HL-60 (cell line): ENCODE results near the gene CACNA1I.

Source experiments
- DNase-seq, 2 experiments: peaks; one replicate each; pipeline ENCODE4 v3.0.0-alpha.2; 2010 to 2020; ENCODE audit warnings: low read depth in 1 of 2, low spot score in 1 of 2
- H3K27ac ChIP-seq: fragments of 250-450 bp; sonication (Bioruptor Pico); replicated peaks from 2 replicates; pipeline ENCODE4 v1.5.1; 2020; ENCODE audit warnings: mild to moderate bottlenecking, moderate library complexity
- H3K27me3 ChIP-seq: fragments of 250-450 bp; sonication (Bioruptor Pico); 2 replicates; pipeline ENCODE4 v1.5.1; 2021; ENCODE audit warnings: mild to moderate bottlenecking, moderate library complexity; ENCODE audit not compliant: insufficient read depth, poor library complexity, severe bottlenecking
- H3K4me3 ChIP-seq: replicated peaks from 2 replicates; pipeline ENCODE4 v1.5.1; 2011; ENCODE audit warnings: mild to moderate bottlenecking, control low read depth, low read length; ENCODE audit not compliant: insufficient read depth
- GABPA ChIP-seq: IDR thresholded peaks from 2 replicates; pipeline ENCODE4 v1.6.1; 2012; ENCODE audit warnings: low read depth
- POLR2AphosphoS5 ChIP-seq: IDR thresholded peaks from 2 replicates; pipeline ENCODE4 v1.6.1; 2012; ENCODE audit warnings: low read depth
- SPI1 ChIP-seq: IDR thresholded peaks from 2 replicates; pipeline ENCODE4 v1.6.1; 2012; ENCODE audit warnings: low read depth, mild to moderate bottlenecking, borderline replicate concordance
- TF ChIP-seq, protein P1 (sequence below): IDR thresholded peaks from one replicate; pipeline ENCODE4 v1.5.1; 2011; ENCODE audit warnings: low read length, control low read depth, inconsistent platforms; ENCODE audit not compliant: insufficient read depth
- TF ChIP-seq, protein P2 (sequence below): IDR thresholded peaks from 2 replicates; pipeline ENCODE4 v1.6.1; 2012; ENCODE audit warnings: low read depth; ENCODE audit not compliant: insufficient replicate concordance

The CACNA1I gene

DNA sequence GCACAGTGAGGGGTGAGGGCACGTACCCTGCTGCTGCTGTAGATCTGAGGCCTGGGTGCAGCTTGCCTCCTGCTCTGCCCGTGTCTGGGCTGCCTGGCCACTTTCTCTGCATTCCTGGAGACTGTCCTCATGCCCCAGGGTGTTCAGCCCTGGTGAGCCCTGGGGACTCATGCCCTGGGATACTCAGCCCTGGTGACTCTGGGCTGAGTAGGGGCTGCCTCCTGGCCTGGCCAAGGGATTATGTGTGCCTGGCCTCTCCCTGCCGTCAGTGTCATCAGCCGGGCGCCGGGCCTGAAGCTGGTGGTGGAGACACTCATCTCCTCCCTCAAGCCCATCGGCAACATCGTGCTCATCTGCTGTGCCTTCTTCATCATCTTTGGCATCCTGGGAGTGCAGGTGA is 94.7 kb downstream of the CACNA1I start:
- no peak for DNase-seq
- TF ChIP-seq, protein P1, sequence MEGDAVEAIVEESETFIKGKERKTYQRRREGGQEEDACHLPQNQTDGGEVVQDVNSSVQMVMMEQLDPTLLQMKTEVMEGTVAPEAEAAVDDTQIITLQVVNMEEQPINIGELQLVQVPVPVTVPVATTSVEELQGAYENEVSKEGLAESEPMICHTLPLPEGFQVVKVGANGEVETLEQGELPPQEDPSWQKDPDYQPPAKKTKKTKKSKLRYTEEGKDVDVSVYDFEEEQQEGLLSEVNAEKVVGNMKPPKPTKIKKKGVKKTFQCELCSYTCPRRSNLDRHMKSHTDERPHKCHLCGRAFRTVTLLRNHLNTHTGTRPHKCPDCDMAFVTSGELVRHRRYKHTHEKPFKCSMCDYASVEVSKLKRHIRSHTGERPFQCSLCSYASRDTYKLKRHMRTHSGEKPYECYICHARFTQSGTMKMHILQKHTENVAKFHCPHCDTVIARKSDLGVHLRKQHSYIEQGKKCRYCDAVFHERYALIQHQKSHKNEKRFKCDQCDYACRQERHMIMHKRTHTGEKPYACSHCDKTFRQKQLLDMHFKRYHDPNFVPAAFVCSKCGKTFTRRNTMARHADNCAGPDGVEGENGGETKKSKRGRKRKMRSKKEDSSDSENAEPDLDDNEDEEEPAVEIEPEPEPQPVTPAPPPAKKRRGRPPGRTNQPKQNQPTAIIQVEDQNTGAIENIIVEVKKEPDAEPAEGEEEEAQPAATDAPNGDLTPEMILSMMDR: no peak
- TF ChIP-seq SPI1 (no peak), GABPA (no peak), POLR2AphosphoS5 (no peak)
- TF ChIP-seq, protein P2, sequence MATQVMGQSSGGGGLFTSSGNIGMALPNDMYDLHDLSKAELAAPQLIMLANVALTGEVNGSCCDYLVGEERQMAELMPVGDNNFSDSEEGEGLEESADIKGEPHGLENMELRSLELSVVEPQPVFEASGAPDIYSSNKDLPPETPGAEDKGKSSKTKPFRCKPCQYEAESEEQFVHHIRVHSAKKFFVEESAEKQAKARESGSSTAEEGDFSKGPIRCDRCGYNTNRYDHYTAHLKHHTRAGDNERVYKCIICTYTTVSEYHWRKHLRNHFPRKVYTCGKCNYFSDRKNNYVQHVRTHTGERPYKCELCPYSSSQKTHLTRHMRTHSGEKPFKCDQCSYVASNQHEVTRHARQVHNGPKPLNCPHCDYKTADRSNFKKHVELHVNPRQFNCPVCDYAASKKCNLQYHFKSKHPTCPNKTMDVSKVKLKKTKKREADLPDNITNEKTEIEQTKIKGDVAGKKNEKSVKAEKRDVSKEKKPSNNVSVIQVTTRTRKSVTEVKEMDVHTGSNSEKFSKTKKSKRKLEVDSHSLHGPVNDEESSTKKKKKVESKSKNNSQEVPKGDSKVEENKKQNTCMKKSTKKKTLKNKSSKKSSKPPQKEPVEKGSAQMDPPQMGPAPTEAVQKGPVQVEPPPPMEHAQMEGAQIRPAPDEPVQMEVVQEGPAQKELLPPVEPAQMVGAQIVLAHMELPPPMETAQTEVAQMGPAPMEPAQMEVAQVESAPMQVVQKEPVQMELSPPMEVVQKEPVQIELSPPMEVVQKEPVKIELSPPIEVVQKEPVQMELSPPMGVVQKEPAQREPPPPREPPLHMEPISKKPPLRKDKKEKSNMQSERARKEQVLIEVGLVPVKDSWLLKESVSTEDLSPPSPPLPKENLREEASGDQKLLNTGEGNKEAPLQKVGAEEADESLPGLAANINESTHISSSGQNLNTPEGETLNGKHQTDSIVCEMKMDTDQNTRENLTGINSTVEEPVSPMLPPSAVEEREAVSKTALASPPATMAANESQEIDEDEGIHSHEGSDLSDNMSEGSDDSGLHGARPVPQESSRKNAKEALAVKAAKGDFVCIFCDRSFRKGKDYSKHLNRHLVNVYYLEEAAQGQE: no peak
- H3K27me3 ChIP-seq: peaks cover 27% of the 10 kb centered on the region
- H3K27ac ChIP-seq: no peak overlapping the region
- H3K4me3 ChIP-seq: no peak overlapping the region

DNA sequence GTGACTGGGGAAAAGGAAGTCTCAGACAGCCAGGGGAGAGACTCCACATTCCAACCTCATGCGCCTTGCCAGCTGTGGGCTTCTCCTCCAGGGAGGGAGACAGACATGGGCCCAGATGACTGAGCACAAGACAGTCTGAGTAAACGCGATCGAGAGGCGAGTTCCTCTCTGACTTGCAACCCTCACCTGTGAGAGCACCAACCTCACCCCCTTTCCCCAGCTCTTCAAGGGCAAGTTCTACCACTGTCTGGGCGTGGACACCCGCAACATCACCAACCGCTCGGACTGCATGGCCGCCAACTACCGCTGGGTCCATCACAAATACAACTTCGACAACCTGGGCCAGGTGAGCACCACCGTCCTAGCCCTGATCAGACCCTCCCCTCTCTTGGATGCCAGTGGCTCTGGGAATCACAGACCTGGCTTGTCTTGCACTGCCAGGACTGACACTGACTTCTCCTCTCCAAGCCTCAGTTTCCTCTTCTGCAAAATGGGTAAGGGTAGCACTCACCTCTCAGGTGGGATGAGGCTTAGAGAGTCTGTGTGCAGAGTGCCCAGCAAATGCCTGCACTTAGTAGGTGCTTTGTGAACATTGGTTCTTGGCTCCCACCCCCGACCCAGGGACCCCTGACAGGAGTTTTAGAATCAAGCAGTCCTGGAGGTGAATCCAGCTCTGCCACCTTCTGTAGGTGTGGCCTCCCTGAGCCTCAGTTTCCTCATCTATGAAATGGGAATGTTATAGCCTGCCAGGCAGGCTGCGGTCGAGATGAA is 95.3 kb downstream of the CACNA1I start:
- no peak for TF ChIP-seq SPI1
- no peak for TF ChIP-seq GABPA
- TF ChIP-seq, protein P1: no peak
- no peak for TF ChIP-seq POLR2AphosphoS5
- TF ChIP-seq, protein P2: no peak
- no peak for DNase-seq
- H3K4me3 ChIP-seq: no peak overlapping the region
- no peak overlapping the region for H3K27ac ChIP-seq
- H3K27me3 ChIP-seq: peaks cover 27% of the 10 kb centered on the region

DNA sequence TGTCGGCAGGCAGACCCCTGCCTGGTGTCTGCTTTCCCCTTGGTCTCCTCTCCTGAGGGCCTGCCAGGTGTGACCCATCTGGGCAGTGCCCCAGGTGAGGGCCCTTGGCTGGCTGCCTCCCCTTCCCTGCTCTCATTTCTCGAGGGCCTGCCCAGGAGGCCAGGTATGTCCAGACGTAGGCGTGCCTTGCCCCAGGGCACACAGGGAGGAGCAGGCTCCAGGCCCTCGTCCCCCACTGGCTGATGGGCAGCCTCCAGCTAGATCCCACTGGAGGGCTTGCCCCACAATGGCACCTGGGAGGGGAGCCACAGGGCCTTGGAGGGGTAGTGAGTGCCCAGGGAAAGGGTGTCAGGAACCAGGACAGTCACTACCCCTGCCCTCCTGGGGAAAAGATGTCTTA is 95.9 kb downstream of the CACNA1I start:
- TF ChIP-seq SPI1 (no peak), GABPA (no peak), POLR2AphosphoS5 (no peak)
- TF ChIP-seq, protein P2: no peak
- TF ChIP-seq, protein P1: no peak
- H3K27ac ChIP-seq: no peak overlapping the region
- no peak overlapping the region for H3K4me3 ChIP-seq
- H3K27me3 ChIP-seq: peaks cover 22% of the 10 kb centered on the region
- no peak for DNase-seq
